GM21390 (cell line): ENCODE data around the gene CA6.
"Not testable (repeated sequence)": the region's sequence is repeated elsewhere in the genome, so short reads cannot be mapped to it uniquely, and the experiment has no call there.

Experiments
- ATAC-seq: cut with Tn5 transposase; IDR thresholded peaks from one replicate; pipeline ENCODE4 v1.9.1; 2021; ENCODE audit not compliant: unreplicated experiment

CA6 gene

DNA sequence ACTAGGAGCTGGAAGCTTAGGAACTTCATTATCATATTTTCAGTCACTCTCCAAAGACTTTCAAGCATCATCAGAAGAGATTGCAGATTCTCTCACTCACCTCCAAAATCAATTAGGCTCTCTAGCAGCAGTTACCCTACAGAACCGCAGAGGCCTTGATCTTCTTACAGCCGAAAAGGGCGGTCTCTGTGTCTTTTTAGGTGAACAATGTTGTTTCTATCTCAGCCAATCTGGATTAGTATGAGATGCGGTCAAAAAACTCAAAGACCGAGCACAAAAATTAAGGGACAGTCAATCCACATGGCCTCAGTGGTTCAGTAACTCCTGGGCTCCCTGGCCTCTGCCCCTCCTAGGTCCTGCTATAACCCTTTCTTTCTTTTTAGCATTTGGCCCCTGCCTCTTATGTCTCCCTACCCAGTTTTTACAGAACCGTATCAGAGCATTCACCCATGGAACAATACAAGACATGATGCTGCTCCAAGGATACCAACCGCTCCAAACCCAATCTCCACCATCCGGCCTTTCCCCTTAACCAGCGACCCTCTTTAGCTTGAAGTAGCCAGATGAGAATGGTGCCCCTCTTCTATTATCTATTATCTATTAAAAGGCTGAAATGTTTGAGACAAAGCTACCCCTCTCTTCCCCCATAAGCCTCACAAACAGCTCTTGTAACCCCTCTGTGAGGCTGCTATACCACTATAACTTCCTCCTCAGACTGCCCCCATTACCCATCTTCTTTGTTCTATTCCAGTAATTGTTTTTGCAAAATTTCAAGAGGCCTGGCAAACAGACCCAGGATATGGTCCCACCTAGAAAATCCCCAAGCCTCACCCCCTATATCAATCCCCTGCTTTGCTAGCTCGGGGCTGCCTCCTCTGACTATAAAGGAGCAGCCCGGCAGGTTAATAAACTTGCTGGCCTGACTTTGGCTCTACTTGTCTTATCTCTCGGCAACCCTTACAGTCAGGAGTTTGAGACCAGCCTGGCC is 18.7 kb upstream of the CA6 start:
- ATAC-seq, result no peak

DNA sequence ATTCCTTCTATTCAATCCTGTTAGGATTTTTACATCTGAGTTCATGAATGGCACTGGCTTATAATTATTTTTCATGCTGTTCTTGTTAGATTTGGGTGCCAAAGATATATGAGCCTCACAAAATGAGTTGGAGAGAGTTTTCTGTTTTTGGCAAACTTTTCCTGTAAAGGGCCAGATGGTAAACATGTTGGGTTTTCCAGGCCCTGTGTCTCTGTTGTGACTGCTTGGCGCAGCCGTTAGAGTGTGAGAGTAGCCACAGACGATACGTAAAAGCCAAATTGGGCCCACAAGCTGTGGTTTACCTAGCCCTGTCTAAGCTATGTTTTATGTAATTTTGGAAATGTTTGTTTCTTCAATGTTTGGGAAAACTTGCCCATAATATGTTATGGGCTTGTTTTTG is 15.6 kb upstream of the CA6 start:
- ATAC-seq, result no peak

DNA sequence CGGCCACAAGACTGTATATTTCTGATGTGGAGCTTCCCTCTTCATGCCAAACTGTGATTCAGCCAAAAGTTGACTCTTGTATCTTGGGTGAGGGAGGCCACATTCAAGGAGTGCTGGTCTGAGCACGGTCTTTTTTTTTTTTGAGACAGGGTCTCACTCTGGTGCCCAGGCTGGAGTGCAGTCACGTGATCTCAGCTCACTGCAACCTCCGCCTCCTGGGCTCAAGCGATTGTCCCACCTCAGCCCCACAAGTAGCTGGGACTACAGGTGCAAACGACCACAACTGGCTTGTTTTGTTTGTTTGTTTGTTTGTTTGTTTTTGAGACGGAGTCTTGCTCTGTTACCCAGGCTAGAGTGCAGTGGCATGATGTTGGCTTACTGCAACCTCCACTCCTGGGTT is 8.6 kb upstream of the CA6 start:
- not testable (repeated sequence) for ATAC-seq

DNA sequence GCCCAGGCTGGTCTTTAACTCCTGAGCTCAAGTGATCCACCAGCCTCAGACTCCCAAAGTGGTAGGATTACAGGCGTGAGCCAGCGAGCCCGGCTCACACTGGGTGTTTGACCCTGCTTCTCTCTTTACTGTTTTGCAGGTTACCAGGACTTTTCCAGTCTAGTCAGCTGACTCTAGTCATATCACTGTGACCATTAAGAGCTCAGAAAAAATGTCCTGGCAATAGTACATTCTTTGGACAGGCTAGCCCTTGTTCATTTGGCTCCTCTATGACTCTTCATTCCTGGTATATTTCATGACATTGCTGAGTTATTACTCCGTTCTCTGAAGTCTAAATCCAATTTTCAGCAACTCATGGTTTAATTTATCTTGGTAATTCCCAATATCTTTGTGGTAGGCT is 8.0 kb upstream of the CA6 start:
- ATAC-seq, result no peak

DNA sequence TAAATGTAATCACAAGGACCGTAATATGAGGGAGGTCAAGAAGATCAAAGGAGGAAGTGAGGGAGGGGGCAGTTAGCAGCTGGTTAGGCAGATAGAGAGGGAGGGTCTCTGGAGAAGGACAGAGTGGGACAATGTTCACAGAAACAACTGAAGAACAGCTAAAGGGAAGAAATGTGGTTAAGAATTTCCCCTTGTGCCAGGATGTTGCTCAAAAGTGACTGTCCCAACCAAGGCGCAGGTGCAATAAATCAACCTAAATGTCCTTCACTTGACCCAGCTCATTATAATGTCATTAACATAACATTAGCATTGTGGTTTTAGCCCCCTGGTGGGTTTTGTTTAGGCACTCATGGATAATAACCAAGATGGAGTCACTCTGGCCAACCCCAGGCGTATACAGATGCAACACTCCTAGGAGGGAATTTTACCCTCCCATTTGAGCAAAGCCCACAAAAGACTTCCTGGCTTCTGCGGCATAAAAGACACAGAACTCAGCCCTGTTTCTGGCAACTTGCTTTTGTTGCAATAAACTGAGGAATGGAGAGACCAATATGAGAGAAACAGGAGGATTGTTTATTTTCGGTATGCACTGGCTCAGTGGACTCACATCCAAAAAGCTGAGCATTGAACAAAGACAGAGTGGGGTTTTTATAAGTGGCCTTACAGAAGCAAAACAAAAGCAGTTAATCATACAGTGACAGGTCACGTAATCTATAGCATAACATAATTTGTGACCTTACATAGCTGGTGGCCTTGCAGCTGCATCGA is 7.3 kb upstream of the CA6 start:
- ATAC-seq, result no peak

DNA sequence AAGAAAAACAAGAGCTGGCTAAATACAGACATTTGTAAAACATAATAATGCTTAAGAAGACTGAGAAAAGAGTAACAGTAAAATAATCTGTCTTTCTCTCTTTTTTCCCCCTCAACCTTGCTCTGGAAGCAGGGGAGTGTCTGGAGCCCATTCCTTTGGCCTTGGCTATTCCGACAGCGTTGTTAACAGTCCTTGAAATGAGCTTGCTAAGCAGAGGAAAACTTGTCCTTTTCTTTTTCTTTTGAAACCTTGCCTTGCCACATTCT is 6.7 kb upstream of the CA6 start:
- no peak for ATAC-seq

DNA sequence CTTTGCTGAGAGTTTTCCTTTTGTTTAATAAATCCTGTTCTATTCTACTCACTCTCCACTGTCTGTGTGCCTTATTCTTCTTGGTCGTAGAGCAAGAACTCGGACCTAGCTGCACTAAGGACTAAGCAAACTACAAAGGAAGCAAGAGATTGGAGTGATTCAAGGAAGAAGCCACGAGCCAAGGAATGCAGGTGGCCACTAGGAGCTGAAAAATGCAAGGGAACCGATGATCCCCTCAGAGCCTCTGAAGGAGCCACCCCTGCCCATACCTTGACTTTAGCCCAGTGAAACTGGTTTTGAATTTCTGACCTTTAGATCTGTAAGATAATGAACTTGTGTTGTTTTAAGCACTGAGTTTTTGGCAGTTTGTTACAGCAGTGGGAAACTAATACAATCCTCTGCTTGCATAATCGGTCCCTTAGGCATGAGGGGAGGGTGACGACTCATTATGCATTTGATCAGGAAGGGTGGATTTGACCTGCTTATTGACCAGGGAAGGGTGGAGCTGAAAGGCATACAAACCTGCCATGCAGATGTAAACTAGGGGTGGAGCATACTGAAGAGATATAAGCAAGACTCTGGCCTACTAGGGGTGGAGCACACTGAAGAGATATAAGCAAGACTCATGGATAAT is 6.2 kb upstream of the CA6 start:
- no peak for ATAC-seq

DNA sequence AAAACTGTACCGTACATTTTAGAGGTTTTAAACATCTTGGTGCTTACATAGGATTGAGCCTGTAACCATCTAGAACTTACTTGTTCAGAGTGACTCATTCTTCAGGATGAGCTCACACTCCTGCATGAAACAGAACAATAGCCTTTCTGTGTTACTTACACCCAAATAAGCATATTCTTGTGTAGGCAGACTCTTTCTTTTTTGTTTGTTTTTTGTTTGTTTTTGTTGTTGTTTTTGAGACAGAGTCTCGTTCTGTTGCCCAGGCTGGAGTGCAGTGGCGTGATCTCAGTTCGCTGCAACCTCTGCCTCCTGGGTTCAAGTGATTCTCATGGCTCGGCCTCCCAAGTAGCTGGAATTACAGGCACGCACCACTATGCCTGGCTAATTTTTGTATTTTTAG is 3.8 kb upstream of the CA6 start:
- no peak for ATAC-seq

DNA sequence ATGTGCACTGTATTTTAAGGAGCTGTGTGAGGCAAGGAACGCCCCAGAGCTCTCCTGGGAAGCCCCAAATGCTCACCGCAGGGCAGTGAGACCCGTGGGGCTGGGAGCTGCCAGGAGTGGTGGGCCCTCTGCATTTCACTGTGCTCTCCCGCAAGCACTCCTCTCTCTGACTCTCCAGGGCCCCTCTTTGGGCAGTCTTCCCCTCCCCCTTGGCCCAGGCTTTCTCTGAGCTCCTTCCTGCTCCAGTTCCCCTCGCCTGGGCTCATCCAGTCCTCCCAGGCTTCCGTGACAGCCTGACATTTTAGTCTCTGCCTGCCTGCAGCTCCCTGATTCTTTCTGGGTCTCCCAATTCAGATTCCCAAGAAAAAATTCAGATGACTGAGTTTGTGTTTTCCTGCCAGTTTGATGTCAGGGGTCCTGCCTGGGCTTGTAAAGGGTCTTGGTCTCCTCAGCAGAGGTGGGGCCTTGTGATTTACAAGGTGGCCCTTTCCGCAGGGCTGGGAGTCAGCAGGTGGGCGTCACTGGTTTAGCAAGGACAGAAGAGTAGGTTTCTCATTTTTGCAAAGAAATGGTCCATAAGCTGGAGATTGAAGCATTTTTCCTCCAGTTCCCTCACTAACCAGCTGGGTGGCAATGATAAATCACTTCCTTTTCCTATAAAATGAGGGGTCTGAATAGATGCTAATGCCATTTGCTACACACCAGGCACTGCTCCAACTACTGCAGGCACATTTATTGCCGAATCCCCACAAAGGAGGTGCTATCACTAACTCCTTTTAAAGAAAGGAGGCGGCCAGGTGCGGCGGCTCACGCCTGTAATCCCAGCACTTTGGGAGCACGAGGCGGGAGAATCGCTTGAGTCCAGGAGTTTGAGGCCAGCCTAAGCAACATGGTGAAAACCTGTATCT is 1.9 kb upstream of the CA6 start:
- ATAC-seq, result no peak

DNA sequence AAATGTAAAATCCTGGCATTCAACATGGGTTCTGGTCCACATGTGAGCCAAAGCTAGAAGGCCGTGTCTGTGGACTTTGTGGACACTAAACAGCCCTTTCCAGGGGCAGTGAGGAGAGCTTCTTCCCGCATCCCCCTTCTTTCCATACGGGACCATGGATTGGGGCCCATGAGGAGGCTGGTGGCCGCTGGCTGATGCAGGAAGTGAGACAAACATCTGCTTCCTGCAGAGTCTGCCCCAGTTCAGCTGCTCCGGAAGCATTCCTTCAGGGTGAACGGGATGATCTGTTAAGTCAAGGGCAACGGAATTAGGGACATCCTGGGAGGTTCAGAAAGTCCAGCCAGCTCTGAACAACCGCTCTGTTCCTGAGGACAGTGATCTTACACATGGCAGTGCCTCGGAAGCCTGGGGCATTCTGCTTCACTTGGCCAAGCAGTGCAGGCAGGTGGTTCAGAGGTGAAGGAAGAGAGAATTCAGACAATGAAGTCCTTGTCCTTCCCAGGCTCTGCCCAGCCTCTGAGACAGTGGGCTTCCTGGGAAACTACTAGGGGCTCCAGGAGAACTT is 1.5 kb downstream of the CA6 start:
- no peak for ATAC-seq

DNA sequence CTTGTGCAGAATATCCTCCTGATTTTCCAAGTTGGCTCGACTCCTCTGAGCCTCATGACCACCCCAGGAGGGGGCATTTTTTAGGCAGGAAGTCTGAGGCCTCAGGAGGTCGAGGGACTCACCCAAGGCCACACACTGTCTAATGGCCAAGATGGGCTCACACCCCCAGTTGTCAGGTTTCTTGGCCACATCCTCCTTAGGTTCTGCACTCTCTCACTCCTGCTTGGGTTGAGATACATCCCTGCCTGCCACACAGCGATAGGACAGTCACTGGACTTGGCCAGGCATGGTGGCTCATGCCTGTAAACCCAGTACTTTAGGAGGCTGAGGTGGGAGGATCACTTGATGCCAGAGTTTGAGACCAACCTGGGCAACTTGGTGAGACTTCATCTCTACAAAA is 4.6 kb downstream of the CA6 start:
- ATAC-seq, result no peak

DNA sequence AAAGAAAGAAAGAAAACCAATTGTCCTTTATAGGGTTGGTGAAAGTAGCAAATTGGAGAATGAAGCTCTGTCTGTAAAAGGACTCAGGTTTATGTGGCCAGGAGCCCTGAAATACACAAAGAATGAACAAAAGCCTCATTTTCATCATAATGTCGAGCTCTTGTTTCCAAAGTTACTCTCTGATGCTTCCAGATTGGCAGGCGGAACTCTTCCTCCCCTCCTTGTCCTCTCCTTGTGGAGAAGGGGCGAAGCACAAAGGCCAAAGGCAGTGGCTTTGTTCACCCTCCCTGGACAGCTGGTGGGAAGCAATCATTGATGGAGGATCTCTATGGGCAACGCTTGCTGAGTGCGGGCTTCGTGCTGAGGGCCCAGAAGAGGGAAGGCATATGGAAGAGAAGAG is 5.6 kb downstream of the CA6 start:
- ATAC-seq, result no peak

DNA sequence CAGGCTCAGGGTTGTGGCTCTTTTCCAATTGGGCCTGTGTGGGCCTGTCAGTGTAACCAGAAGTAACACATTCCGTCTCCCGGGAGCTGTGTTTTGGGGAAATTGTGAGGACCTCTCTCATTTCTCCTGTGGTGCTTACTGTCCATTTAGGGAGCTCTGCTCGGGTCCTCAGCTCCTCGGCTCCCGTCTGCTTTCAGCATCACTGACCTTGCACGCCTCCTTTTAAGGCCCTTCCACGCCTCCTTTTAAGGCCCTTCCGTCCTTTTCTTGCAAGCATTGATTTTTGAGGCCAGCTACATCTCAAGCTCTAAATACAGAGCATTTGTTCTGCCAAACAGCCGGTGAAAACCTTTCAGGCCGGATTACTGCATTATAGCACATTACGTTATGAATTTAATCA is 9.7 kb downstream of the CA6 start:
- ATAC-seq, result no peak

DNA sequence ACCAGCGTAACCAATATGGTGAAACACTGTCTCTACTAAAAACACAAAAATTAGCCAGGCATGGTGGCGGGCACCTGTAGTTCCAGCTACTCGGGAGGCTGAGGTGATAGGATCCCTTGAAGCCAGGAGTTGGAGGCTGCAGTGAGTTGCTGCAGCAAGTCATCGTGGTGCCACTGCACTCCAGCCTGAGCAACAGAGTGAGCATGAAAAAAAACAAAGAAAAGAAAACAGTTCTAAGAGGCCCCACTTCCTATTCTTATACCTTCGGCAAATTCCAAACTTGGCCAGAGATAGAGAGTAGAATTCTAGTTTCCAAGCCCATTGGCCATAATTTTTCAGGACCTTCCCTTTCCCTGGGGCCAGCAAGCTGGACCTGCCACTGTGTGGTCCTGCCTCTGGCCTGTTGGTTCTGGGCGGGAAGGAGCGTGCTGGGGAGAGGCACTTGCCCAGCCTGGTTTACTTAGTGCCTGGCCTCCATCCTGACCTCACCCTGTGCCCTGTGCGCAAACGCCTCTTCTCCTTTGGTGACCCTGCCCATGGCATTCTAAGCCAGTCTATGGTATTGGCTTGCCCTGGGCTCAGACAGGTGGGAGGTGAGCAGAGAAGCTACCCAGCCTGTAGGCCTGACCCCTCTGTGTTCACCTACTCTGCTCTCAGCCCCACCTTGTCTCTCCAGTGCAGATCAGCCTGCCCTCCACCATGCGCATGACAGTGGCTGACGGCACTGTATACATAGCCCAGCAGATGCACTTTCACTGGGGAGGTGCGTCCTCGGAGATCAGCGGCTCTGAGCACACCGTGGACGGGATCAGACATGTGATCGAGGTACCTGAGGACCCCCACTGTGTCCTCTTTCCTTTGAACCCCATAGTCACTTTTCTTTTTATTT is 11.0 kb downstream of the CA6 start:
- ATAC-seq, result no peak

DNA sequence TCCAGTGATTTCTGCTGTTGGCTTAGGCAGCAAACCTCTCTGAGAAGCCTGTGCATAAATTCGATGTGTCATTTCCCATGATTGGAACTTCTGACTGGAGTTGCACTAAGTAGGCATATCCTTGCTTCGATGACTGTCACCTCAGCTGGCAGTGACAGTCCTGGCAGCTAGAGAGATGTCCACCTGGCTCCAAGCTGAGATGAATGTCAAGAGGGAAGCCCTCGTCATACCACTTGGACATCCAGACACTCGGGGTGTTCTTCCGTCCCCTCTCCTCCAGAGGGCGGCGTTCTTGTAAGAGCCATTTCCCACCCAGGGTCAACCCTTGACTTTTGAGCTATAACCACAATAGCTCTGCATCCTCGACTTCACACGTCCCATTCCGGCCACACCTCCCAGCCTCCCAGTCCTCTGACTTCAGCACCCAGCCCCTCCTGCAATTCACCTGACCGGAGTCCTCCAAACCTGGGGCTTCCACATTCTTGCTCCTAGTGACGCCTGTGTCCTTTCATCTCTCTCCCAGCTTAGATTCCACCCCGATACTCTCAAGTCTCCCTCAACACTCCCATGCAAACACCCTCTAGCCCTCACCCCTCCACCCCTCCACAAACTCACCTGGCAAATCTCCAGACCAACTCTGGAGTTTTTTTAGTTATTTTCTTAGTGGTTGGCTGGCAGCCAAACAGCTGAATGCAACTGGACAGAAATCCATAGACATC is 17.3 kb downstream of the CA6 start:
- ATAC-seq, result no peak

DNA sequence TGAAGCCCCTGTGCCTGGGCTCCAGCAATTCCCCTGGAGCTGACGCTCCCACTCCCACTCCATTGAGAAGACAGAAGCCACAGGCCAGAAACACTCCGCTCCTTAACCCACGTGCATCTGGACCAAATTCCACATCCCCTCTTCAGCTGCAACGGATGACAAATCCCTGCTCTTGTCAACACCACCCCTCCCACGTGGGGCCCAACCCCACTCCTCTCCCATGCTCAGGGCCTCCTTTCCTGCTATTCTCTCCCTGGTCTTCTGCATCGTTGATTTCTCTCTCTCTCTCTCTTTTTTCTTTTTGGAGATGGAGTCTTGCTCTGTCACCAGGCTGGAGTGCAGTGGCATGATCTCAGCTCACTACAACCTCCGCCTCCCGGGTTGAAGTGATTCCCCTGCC is 18.3 kb downstream of the CA6 start:
- ATAC-seq, result no peak

DNA sequence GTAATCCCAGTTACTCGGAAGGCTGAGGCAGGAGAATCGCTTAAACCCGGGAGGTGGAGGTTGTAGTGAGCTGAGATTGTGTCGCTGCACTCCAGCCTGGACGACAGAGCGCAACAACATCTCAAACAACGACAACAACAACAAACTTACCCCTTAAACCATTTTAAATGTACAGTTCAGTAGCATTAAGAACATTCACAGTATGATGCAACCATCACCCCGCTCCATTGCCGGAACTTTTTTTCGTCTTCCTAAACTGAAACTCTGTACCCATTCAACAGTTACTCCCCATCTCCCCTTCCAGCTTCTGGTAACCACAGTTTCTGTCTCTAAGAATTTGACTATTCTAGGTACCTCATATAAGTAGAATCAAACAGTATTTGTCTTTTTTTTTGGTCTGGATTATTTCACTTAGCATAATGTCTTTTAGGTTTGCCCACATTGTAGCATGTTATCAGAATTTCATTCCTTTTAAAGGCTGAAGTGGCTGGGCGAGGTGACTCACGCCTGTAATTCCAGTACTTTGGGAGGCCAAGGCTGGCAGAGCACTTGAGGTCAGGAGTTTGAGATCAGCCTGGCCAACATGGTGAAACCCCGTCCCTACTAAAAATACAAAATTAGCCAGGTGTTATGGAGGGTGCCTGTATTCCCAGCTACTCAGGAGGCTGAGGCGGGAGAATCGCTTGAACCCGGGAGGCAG is 19.6 kb downstream of the CA6 start:
- ATAC-seq, result no peak

DNA sequence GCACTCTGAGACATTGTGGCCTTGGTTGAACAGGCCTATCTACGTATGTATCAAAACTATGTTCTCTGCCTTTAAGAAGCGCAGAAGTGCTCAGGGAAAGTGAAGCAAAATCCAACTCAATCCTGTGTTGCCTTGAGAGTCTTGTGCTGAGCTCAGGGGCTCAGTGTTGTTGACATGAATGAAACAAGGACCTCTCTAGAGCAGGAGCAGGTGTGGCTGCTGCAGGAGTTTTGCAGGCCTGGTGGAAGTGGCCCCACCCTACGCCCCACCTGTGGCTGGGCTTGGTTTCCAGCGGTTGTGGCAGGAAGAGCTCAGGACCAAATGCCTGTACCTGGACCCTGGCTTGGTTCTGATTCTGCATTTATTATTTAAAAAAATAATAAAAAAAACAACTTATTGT is 20.9 kb downstream of the CA6 start:
- no peak for ATAC-seq
